Peyer's patch (tissue), 4 donors: ENCODE results near the gene NKIRAS2. TPM values are rescaled to one million over a fixed set of nuclear protein-coding genes. Genes with fewer than 3 reads are reported as not detected.

Experiments
- DNase-seq, 3 donors: peaks; one replicate each; pipeline ENCODE4 v3.0.0-alpha.2; 2017 to 2019
- H3K27ac ChIP-seq, 4 donors: fragments of 200-600 bp; sonication (generic); one replicate each; pipeline ENCODE4 v1.5.1; 2016 to 2019
- H3K27me3 ChIP-seq, 2 donors: fragments of 200-600 bp; sonication (generic); one replicate each; pipeline ENCODE4 v1.5.1; 2019
- H3K36me3 ChIP-seq, 3 donors: fragments of 200-600 bp; sonication (generic); one replicate each; pipeline ENCODE4 v1.5.1; 2016 to 2019
- H3K4me1 ChIP-seq, 4 donors: fragments of 200-600 bp; sonication (generic); one replicate each; pipeline ENCODE4 v1.5.1; 2016 to 2019
- H3K4me3 ChIP-seq, 4 donors: fragments of 200-600 bp; sonication (generic); 1 replicate in 3 of 4; 2 replicates in 1 of 4; pipeline ENCODE4 v1.5.1; 2016 to 2019; ENCODE audit warnings: mild to moderate bottlenecking in 1 of 4
- H3K9me3 ChIP-seq, 4 donors: fragments of 200-600 bp; sonication (generic); one replicate each; pipeline ENCODE4 v1.5.1; 2016 to 2019; ENCODE audit warnings: mild to moderate bottlenecking in 1 of 4
- POLR2A ChIP-seq, 2 donors: fragments of 450-650 bp; IDR thresholded peaks; one replicate each; pipeline ENCODE4 v1.5.1; 2017; ENCODE audit warnings: antibody characterized with exemption in 2 of 2, mild to moderate bottlenecking in 2 of 2, moderate library complexity in 2 of 2
- total RNA-seq, 4 donors: library from RNA; depleted of rRNA; stranded (reverse); fragments of >200 nt; gene quantifications; one replicate each; pipeline ENCODE4 v1.1.0, GENCODE V29; 2016
- TF ChIP-seq, protein P1 (sequence below), 6 experiments: fragments of 450-650 bp in 4 of 6; fragments of 200-600 bp in 2 of 6; sonication (generic) in 1 of 6; IDR thresholded peaks; one replicate each; pipeline ENCODE4 v1.5.1; 2017 to 2019; ENCODE audit warnings: antibody characterized with exemption in 6 of 6, mild to moderate bottlenecking in 3 of 6, moderate library complexity in 1 of 6

NKIRAS2 gene
- total RNA-seq, 4 donors from 2014 or later = 22.1 to 38.1 (median 31.1) TPM

DNA sequence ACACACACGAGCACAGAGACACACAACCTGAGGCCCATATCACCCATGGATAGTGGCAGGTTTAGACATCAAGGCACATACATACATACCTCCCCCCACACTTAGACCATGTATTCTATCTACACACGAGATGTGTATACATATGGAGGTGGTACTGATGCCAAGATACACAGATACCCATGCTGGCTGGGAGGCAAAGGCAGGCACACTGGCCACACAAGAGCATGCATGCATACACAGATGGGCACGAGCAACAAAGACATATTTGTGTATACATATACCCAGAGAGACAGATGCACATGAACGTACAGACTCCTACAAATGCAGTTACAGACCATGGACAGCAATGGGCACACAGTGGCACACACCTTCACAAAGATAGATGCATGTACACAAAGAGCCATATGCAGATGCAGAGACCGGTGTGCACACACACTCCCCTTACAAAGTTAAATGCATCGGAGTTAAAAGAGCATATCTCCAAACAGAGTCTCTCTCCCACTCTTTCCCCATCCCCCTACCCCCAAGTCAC lies 32.5 kb downstream of the NKIRAS2 start:
- DNase-seq = no peak
- no peak overlapping the region for H3K4me3 ChIP-seq
- no peaks in the 10 kb centered on the region for H3K27me3 ChIP-seq
- H3K27ac ChIP-seq = no peak overlapping the region
- H3K9me3 ChIP-seq = peaks cover 0 to 5% (median 0%) of the 10 kb centered on the region in 4 donors
- peaks cover 0 to 7% (median 2%) of the 10 kb centered on the region in 4 donors for H3K4me1 ChIP-seq
- no peaks in the 10 kb centered on the region for H3K36me3 ChIP-seq
- no peak for TF ChIP-seq POLR2A (IDR thresholded peaks at IDR 0.05)
- TF ChIP-seq, protein P1, sequence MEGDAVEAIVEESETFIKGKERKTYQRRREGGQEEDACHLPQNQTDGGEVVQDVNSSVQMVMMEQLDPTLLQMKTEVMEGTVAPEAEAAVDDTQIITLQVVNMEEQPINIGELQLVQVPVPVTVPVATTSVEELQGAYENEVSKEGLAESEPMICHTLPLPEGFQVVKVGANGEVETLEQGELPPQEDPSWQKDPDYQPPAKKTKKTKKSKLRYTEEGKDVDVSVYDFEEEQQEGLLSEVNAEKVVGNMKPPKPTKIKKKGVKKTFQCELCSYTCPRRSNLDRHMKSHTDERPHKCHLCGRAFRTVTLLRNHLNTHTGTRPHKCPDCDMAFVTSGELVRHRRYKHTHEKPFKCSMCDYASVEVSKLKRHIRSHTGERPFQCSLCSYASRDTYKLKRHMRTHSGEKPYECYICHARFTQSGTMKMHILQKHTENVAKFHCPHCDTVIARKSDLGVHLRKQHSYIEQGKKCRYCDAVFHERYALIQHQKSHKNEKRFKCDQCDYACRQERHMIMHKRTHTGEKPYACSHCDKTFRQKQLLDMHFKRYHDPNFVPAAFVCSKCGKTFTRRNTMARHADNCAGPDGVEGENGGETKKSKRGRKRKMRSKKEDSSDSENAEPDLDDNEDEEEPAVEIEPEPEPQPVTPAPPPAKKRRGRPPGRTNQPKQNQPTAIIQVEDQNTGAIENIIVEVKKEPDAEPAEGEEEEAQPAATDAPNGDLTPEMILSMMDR (IDR thresholded peaks at IDR 0.05) = no peak

DNA sequence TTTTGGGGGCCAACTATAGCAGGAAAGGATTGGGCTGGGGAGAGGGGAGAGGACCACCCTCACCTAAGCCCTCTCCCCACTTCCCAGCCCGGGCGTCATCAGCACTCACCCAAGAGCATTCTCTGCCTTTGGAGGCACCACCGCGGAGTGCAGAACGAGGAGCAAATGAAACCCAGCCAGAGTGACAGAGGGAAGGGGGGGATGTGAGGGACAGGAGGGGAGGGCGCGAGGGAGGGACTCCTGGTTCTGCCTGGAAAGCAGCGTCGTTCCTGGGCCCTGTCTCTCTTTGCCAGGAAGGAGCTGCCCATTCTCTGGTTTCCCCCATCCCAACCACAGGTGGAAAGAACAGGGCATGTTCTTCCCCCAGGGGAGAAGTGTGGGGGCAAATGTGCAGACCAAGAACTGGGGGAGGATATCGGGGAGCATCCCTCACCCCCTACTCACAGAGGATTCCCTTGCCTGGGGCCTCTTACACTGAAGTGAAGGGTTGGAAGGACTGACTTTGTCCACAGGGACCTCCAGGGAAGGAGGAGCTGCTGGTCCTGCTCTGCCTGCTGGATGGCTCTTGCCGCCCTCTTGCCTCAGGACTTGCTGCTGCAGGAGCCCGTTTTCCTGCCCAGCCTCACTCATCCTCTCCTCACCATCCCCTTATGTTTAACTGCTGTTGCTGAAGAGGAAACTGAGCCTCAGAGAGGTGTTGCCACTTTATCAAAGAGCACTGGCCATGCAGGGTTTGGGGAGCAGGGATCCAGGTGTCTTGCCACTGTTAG lies 34.0 kb downstream of the NKIRAS2 start:
- Histone ChIP-seq H3K9me3 (peaks cover 0 to 5% (median 0%) of the 10 kb centered on the region in 4 donors), H3K27ac (no peak overlapping the region), H3K4me1 (peaks cover 0 to 7% (median 2%) of the 10 kb centered on the region in 4 donors), H3K27me3 (no peaks in the 10 kb centered on the region), H3K36me3 (no peaks in the 10 kb centered on the region), H3K4me3 (no peak overlapping the region)
- no peak for TF ChIP-seq POLR2A (IDR thresholded peaks at IDR 0.05)
- TF ChIP-seq, protein P1 (IDR thresholded peaks at IDR 0.05) = no peak
- no peak for DNase-seq

DNA sequence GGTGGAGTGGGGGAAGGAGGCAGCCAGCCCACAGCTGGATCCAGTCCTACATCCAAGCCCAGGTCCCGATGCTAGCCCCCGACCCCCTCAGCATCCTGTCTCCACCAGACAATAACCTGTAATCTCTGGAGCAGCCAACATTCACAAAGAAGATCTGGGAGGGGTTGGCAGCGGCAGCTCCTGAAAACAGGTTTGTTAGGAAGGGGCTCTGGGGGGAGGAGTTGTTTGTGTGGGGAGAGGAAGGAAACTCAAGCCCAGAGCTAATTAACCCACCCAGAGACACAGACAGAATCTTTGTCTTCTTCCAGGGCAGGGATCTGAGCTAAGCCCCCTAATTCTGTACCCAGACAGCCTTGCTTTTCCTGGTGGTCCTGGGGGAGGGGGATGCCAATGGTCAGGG lies 35.1 kb downstream of the NKIRAS2 start:
- Histone ChIP-seq H3K4me3 (no peak overlapping the region), H3K27me3 (no peaks in the 10 kb centered on the region), H3K9me3 (peaks cover 0 to 5% (median 0%) of the 10 kb centered on the region in 4 donors), H3K36me3 (no peaks in the 10 kb centered on the region), H3K4me1 (peaks cover 0 to 7% (median 2%) of the 10 kb centered on the region in 4 donors), H3K27ac (no peak overlapping the region)
- TF ChIP-seq, protein P1 (IDR thresholded peaks at IDR 0.05) = no peak
- no peak for TF ChIP-seq POLR2A (IDR thresholded peaks at IDR 0.05)
- DNase-seq = no peak

DNA sequence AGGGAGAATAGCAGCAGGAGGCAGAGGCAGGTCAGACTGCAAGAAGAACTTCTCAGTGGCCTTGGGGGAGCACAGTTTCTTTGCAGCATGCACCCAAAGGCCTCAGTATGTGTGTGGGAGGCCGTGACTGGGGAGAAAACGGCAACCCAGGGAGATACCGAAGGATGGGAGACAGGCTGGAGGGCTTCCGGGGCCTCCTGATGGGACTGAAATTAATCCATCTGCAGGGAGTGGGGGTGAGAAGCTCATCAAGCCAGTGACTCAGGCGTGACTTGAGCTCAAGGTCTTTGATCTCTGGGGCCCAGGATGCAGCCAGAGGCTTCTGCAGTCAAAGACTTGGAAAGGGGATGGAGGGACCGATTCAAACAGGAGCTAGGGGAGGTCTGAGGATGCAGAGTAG lies 35.6 kb downstream of the NKIRAS2 start:
- H3K4me1 ChIP-seq = peaks cover 0 to 5% (median 2%) of the 10 kb centered on the region in 4 donors
- H3K27ac ChIP-seq = no peak overlapping the region
- no peak overlapping the region for H3K4me3 ChIP-seq
- TF ChIP-seq, protein P1 (IDR thresholded peaks at IDR 0.05) = no peak
- TF ChIP-seq POLR2A (IDR thresholded peaks at IDR 0.05) = no peak
- peaks cover 0 to 5% (median 0%) of the 10 kb centered on the region in 4 donors for H3K9me3 ChIP-seq
- H3K36me3 ChIP-seq = no peaks in the 10 kb centered on the region
- no peaks in the 10 kb centered on the region for H3K27me3 ChIP-seq
- no peak for DNase-seq

DNA sequence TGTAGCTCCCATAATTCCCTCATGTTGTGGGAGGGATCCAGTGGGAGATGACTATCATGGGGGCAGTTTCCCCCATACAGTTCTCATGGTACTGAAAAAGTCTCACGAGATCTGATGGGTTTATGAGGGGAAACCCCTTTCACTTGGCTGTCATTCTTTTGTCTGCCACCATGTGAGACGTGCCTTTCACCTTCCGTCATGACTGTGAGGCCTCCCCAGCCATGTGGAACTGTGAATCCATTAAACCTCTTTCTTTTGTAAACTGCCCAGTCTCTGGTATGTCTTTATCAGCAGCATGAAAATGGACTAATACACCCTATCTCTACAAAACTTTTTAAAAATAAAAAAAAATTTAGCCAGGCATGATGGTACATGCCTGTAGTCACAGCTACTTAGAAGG lies 36.7 kb downstream of the NKIRAS2 start:
- DNase-seq = no peak
- Histone ChIP-seq H3K4me1 (no peaks in the 10 kb centered on the region), H3K27ac (no peak overlapping the region), H3K9me3 (peaks cover 0 to 5% (median 0%) of the 10 kb centered on the region in 4 donors), H3K36me3 (no peaks in the 10 kb centered on the region), H3K27me3 (no peaks in the 10 kb centered on the region), H3K4me3 (no peak overlapping the region)
- TF ChIP-seq, protein P1 (IDR thresholded peaks at IDR 0.05) = no peak
- TF ChIP-seq POLR2A (IDR thresholded peaks at IDR 0.05) = no peak
